Activated CD4-positive, alpha-beta T cell treated with anti-CD3 and anti-CD28 coated beads, Interleukin-2, amount 50 U/mL, for 1 hour (primary cell): Measurements from ENCODE around the gene GPR18.

ENCODE experiments used
- DNase-seq: peaks from one replicate; pipeline ENCODE4 v3.0.0-alpha.2; 2020

The GPR18 gene

GRCh38 chr13:99258210-99258860 lies at the start of gene GPR18:
Gene GPR18 (minus strand): TSS chr13:99258379. CDS start chr13:99255872, 2,507 bp downstream.
- peak; percentile 26 for DNase-seq

GRCh38 chr13:99307648-99308339 lies 49.6 kb upstream of the GPR18 start:
- DNase-seq = peak; percentile 45

- no peak for DNase-seq
Measured at GRCh38 chr13:99307247-99307646, 49.1 kb upstream of the GPR18 start, which contains the start of gene GPR183. Gene GPR183 (minus strand): TSS chr13:99307399. CDS start chr13:99296145, 11,254 bp downstream.

GRCh38 chr13:99305566-99305965 lies 47.4 kb upstream of the GPR18 start:
- DNase-seq = no peak

- DNase-seq = no peak
Measured at GRCh38 chr13:99305158-99305557, 47.0 kb upstream of the GPR18 start.

GRCh38 chr13:99304541-99304940 lies 46.4 kb upstream of the GPR18 start:
- no peak for DNase-seq

- peak; percentile 59 for DNase-seq
Measured at GRCh38 chr13:99303863-99304521, 45.8 kb upstream of the GPR18 start.

GRCh38 chr13:99302637-99303505 lies 44.7 kb upstream of the GPR18 start:
- no peak for DNase-seq

- no peak for DNase-seq
Measured at GRCh38 chr13:99301913-99302636, 43.9 kb upstream of the GPR18 start.

- no peak for DNase-seq
Measured at GRCh38 chr13:99301056-99301838, 43.1 kb upstream of the GPR18 start.

GRCh38 chr13:99299920-99300341 lies 41.8 kb upstream of the GPR18 start:
- DNase-seq = no peak

- no peak for DNase-seq
Measured at GRCh38 chr13:99299256-99299919, 41.2 kb upstream of the GPR18 start.

- DNase-seq = no peak
Measured at GRCh38 chr13:99298056-99298455, 39.9 kb upstream of the GPR18 start.

- no peak for DNase-seq
Measured at GRCh38 chr13:99297331-99297730, 39.2 kb upstream of the GPR18 start.

GRCh38 chr13:99296398-99296797 lies 38.2 kb upstream of the GPR18 start:
- DNase-seq = no peak

GRCh38 chr13:99295488-99296252 lies 37.5 kb upstream of the GPR18 start:
- DNase-seq = no peak

- DNase-seq = no peak
Measured at GRCh38 chr13:99294958-99295357, 36.8 kb upstream of the GPR18 start.

GRCh38 chr13:99294198-99294597 lies 36.0 kb upstream of the GPR18 start:
- no peak for DNase-seq

GRCh38 chr13:99293178-99293577 lies 35.0 kb upstream of the GPR18 start:
- DNase-seq = no peak

- no peak for DNase-seq
Measured at GRCh38 chr13:99290894-99291293, 32.7 kb upstream of the GPR18 start.
